Endothelial cell of umbilical vein (primary cell): ENCODE data around the gene ARF4. TPM values are rescaled to one million over a fixed set of nuclear protein-coding genes. Genes with fewer than 3 reads are reported as not detected.

Experiments
- BruUV-seq: library from RNA; stranded (reverse); fragments of 400-500 nt; replicated peaks from 2 replicates; lab custom pipeline; 2021; lab: Mats Ljungman, UMichigan
- CTCF ChIA-PET: fragments of 300-600, 350-600 bp; sonication (Branson Sonifier 250); formaldehyde crosslinking; loops from one replicate; lab custom pipeline; 2021; ENCODE audit warnings: antibody characterized with exemption, inconsistent platforms; lab: Charles Lee
- POLR2A ChIA-PET: fragments of 300-600, 350-600 bp; sonication (Branson Sonifier 250); formaldehyde crosslinking; loops from one replicate; lab custom pipeline; 2021; ENCODE audit warnings: antibody characterized with exemption, inconsistent platforms; lab: Charles Lee
- DNase-seq: peaks from one replicate; pipeline ENCODE4 v3.0.0-alpha.2; 2011; ENCODE audit warnings: low read depth, low spot score
- FAIRE-seq: peaks from 2 replicates; lab custom pipeline; 2011; peaks lifted over from hg19 to GRCh38; lab: Jason Lieb, UNC
- H2AFZ ChIP-seq: 2 replicates; pipeline ENCODE4 v1.6.0; 2012; ENCODE audit warnings: low read depth, low read length, control low read depth, inconsistent platforms
- H3K27ac ChIP-seq: 2 replicates; pipeline ENCODE4 v1.5.1; 2011; ENCODE audit warnings: low read depth, mild to moderate bottlenecking, control low read depth, low read length, moderate library complexity; ENCODE audit not compliant: insufficient read depth
- H3K27me3 ChIP-seq, 2 experiments: 2 replicates each; pipeline versions ENCODE4 v1.6.0 to v1.6.1; 2011; ENCODE audit warnings: low read length in 2 of 2, mixed read lengths in 1 of 2; ENCODE audit not compliant: control insufficient read depth in 2 of 2, insufficient read depth in 2 of 2
- H3K36me3 ChIP-seq, 2 experiments: 2 replicates in 1 of 2; 3 replicates in 1 of 2; pipeline ENCODE4 v1.5.1; 2011; ENCODE audit warnings: low read length in 2 of 2, mild to moderate bottlenecking in 1 of 2, moderate library complexity in 1 of 2; ENCODE audit not compliant: control insufficient read depth in 2 of 2, insufficient read depth in 2 of 2; ENCODE audit errors: extremely low read depth in 1 of 2
- H3K4me1 ChIP-seq: 3 replicates; pipeline ENCODE4 v1.5.1; 2011; ENCODE audit warnings: mild to moderate bottlenecking, low read length; ENCODE audit not compliant: control insufficient read depth, insufficient read depth; ENCODE audit errors: extremely low read depth
- H3K4me2 ChIP-seq: 2 replicates; pipeline ENCODE4 v1.6.1; 2011; ENCODE audit warnings: low read length, control low read depth, mixed read lengths; ENCODE audit not compliant: insufficient read depth
- H3K4me3 ChIP-seq, 3 experiments: fragments of 200-600 bp in 1 of 3; sonication (generic), shearing (Covaris generic) in 1 of 3; replicated peaks in 1 of 3; 2 replicates each; pipeline ENCODE4 v1.5.1; 2011 to 2016; ENCODE audit warnings: control low read depth in 3 of 3, low read length in 3 of 3, mild to moderate bottlenecking in 2 of 3, inconsistent platforms in 1 of 3, low read depth in 1 of 3, moderate library complexity in 1 of 3; ENCODE audit not compliant: insufficient read depth in 1 of 3
- H3K79me2 ChIP-seq: 2 replicates; pipeline ENCODE4 v1.6.0; 2012; ENCODE audit warnings: low read length, inconsistent platforms; ENCODE audit not compliant: control insufficient read depth, insufficient read depth
- H3K9ac ChIP-seq: replicated peaks from 2 replicates; pipeline ENCODE3; 2011; ENCODE audit warnings: low read length, control low read depth; ENCODE audit not compliant: insufficient read depth; ENCODE audit errors: extremely low read depth
- H3K9me1 ChIP-seq: replicated peaks from 3 replicates; pipeline ENCODE4 v1.6.0; 2011; ENCODE audit warnings: mild to moderate bottlenecking, low read length; ENCODE audit not compliant: control insufficient read depth, insufficient read depth; ENCODE audit errors: extremely low read depth
- H3K9me3 ChIP-seq: replicated peaks from 2 replicates; pipeline ENCODE4 v1.5.1; 2012; ENCODE audit warnings: low read length, inconsistent platforms; ENCODE audit not compliant: control insufficient read depth, insufficient read depth
- H4K20me1 ChIP-seq: replicated peaks from 2 replicates; pipeline ENCODE3; 2011; ENCODE audit warnings: mild to moderate bottlenecking, low read length; ENCODE audit not compliant: control insufficient read depth, insufficient read depth; ENCODE audit errors: extremely low read depth
- CTCF ChIP-seq, 2 donors: IDR thresholded peaks; 1 replicate in 1 of 2; 2 replicates in 1 of 2; pipeline ENCODE4 v1.5.1; 2011; ENCODE audit warnings: low read length in 2 of 2, mild to moderate bottlenecking in 2 of 2, moderate library complexity in 2 of 2, control low read depth in 1 of 2, inconsistent platforms in 1 of 2, low read depth in 1 of 2; ENCODE audit not compliant: insufficient read depth in 1 of 2; ENCODE audit errors: extremely low read depth in 1 of 2
- EZH2 ChIP-seq: IDR thresholded peaks from 2 replicates; pipeline ENCODE4 v1.6.1; 2012; ENCODE audit warnings: borderline replicate concordance, low read depth, mild to moderate bottlenecking, moderate library complexity, low read length, inconsistent platforms; ENCODE audit not compliant: severe bottlenecking
- GATA2 ChIP-seq: IDR thresholded peaks from 2 replicates; pipeline ENCODE4 v1.7.0; 2011; ENCODE audit warnings: low read depth, mild to moderate bottlenecking, moderate library complexity, mixed read lengths, low read length; ENCODE audit not compliant: insufficient read length, insufficient read depth
- JUN ChIP-seq: IDR thresholded peaks from 2 replicates; pipeline ENCODE4 v1.6.1; 2011; ENCODE audit warnings: borderline replicate concordance, low read depth; ENCODE audit not compliant: insufficient read length, insufficient read depth
- MYC ChIP-seq: IDR thresholded peaks from one replicate; pipeline ENCODE4 v1.6.1; 2011; ENCODE audit warnings: mild to moderate bottlenecking, low read depth, low read length
- POLR2A ChIP-seq: IDR thresholded peaks from 2 replicates; pipeline ENCODE4 v1.6.1; 2012; ENCODE audit warnings: low read depth, mild to moderate bottlenecking, control low read depth, low read length
- POLR2AphosphoS5 ChIP-seq: IDR thresholded peaks from 2 replicates; pipeline ENCODE4 v1.6.1; 2012; ENCODE audit warnings: low read depth, mild to moderate bottlenecking, control low read depth, low read length, moderate library complexity; ENCODE audit not compliant: insufficient read depth
- dilution Hi-C: fragments of 300-500 bp; cut with MboI; formaldehyde crosslinking; loops from one replicate; pipeline ENCODE4 v1.15.0; 2019; ENCODE audit warnings: low sequenced_read_pairs; ENCODE audit not compliant: extremely low pct_ligation_motif_present
- intact Hi-C: fragments of 100-400 bp; cut with micrococcal nuclease; formaldehyde crosslinking; loops from one replicate; pipeline ENCODE4 v1.10.0; 2022
- polyA plus RNA-seq, 4 experiments: library from polyadenylated mRNA; depleted of rRNA in 3 of 4; stranded (reverse) in 3 of 4; unstranded in 1 of 4; fragments of >200 nt; gene quantifications; 2 replicates each; pipeline versions ENCODE4 v1.2.1 to v1.2.3, GENCODE V29; 2011 to 2012; ENCODE audit warnings: missing spikeins in 1 of 4
- total RNA-seq: library from RNA; stranded (reverse); gene quantifications from 2 replicates; pipeline ENCODE4 v1.2.3, GENCODE V29; 2021

The ARF4 gene
- total and polyA plus RNA-seq, 2 donors (not counting 3 experiments of a cell fraction or from before 2014, with no cell fraction given), result 239 to 249 TPM

- H3K27ac ChIP-seq, result no peak overlapping the region
- dilution Hi-C loops, result no loop called here
Observed at GRCh38 chr3:57594144-57594543, 3.0 kb downstream of the ARF4 start.

GRCh38 chr3:57592306-57592705 lies 4.8 kb downstream of the ARF4 start:
- dilution Hi-C loops (no loop called here), intact Hi-C loops (no loop called here)
- Histone ChIP-seq H3K9me3 (no peaks in the 10 kb centered on the region), H3K4me2 (no peak overlapping the region), H3K27me3 (no peaks in the 10 kb centered on the region), H2AFZ (no peak overlapping the region), H4K20me1 (peaks cover 25% of the 10 kb centered on the region), H3K36me3 (no peaks in the 10 kb centered on the region), H3K4me1 (peaks cover 20% of the 10 kb centered on the region), H3K79me2 (peaks cover 97% of the 10 kb centered on the region), H3K9ac (no peak overlapping the region), H3K9me1 (no peaks in the 10 kb centered on the region), H3K27ac (no peak overlapping the region), H3K4me3 (no peak overlapping the region)
- CTCF ChIA-PET, result interaction anchor here (1.3 kb wide), 1 partner anchor 194 kb away, joined by 5 read pairs; no protein-coding TSS in a partner anchor
- DNase-seq (no peak), FAIRE-seq (no peak)
- POLR2A ChIA-PET, result no interaction called here
- TF ChIP-seq POLR2AphosphoS5 (no peak), CTCF (IDR thresholded peaks at IDR 0.05; ENCODE audit: extremely low read depth in 1 of 2, insufficient read depth in 1 of 2, low read depth in 1 of 2, low read length in 2 of 2) (no peak), MYC (no peak), JUN (no peak)
- no TSS peak for BruUV-seq

More at GRCh38 chr3:57594144-57594543, 3.0 kb downstream of the ARF4 start:
- no peak for DNase-seq
- POLR2A ChIA-PET, result no interaction called here
- Histone ChIP-seq H3K27me3 (no peaks in the 10 kb centered on the region), H3K36me3 (no peaks in the 10 kb centered on the region), H3K79me2 (peaks cover 79% of the 10 kb centered on the region), H4K20me1 (peaks cover 23% of the 10 kb centered on the region), H3K9me1 (no peaks in the 10 kb centered on the region), H3K9me3 (no peaks in the 10 kb centered on the region), H3K9ac (peak overlapping the region; percentile 99), H3K4me3 (peak overlapping the region in 1 of 3 experiments; percentile 93), H3K4me2 (peak overlapping the region; percentile 98), H3K4me1 (peaks cover 30% of the 10 kb centered on the region), H2AFZ (no peak overlapping the region)
- intact Hi-C loops, result no loop called here
- CTCF ChIA-PET, result interaction anchor here (0.9 to 1.7 kb wide), 3 partner anchors 14 to 197 kb away, joined by 3 to 4 read pairs (median 4); no protein-coding TSS in a partner anchor
- TF ChIP-seq POLR2A, result no peak
- no peak for TF ChIP-seq GATA2
- TF ChIP-seq POLR2AphosphoS5, result no peak
- no peak for TF ChIP-seq JUN
- TF ChIP-seq EZH2, result no peak
- no TSS peak for BruUV-seq
- FAIRE-seq, result no peak
